PFSK-1 (cell line): ENCODE measurements around the gene SRL.

Experiments
- POLR2AphosphoS5 ChIP-seq: IDR thresholded peaks from 2 replicates; pipeline ENCODE4 v1.6.1; 2012; ENCODE audit warnings: low read depth, mild to moderate bottlenecking, control low read depth, low read length, moderate library complexity
- REST ChIP-seq, 2 experiments: IDR thresholded peaks; 2 replicates each; pipeline versions ENCODE4 v1.6.1 to v1.8.0; 2011 to 2012; ENCODE audit warnings: low read depth in 2 of 2, low read length in 2 of 2, control low read depth in 1 of 2, inconsistent platforms in 1 of 2, mild to moderate bottlenecking in 1 of 2, moderate library complexity in 1 of 2; ENCODE audit not compliant: insufficient read depth in 1 of 2

GRCh38 chr16:4216596-4216995, 25.3 kb downstream of the SRL start:
- TF ChIP-seq REST (IDR thresholded peaks at IDR 0.05; ENCODE audit: insufficient read depth in 1 of 2, low read depth in 2 of 2, low read length in 2 of 2) (no peak), POLR2AphosphoS5 (no peak)
